Measurements from ENCODE around the gene NOL7. TPM values are rescaled to one million over a fixed set of nuclear protein-coding genes. Genes with fewer than 3 reads are reported as not detected.

The NOL7 gene
- total RNA-seq, 1 donor from 2014 or later = 67.4 TPM

GRCh38 chr6:13649393-13649792 lies 34.3 kb downstream of the NOL7 start:
- no peak for DNase-seq (ENCODE audit: low read depth, low spot score)

DNA sequence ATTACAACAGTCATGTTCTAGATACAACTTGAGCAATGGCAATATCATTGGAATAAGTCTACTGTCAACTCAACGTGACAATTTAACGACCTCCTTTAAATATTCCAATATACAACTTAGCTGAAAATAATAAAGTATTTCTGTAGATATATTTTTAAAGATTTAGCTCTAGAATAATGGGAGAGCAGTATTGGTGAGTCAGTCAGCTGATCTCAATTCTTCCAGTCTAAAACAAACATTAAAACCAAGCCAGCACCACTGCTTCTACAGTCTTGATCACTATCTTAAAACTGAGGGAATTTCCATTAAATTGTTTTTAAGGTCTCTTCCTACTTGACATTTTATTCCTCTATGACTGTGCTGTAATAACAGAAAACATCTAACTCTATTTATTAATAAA lies 38.2 kb downstream of the NOL7 start:
- DNase-seq (ENCODE audit: low read depth, low spot score) = peak; percentile 27

DNA sequence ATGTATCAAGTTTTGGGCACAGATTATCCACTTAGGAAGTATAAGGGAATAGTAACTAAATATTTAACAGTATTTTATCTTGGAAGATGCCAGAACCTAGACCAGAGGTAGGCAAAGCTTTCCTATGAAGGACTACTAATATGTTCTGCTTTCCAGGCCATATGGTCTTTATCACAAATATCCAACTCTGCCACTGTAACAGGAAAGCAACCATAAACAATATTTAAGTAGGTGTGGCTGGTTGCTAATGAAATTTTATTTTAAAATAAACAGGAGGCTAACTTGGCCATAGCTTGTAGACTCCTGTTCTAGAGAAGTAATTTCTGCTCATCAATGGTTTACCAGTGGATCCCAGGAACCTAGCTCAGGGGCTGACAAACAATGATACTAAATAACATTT lies 39.4 kb downstream of the NOL7 start:
- DNase-seq (ENCODE audit: low read depth, low spot score) = no peak

GRCh38 chr6:13655700-13656099 lies 40.6 kb downstream of the NOL7 start:
- no peak for DNase-seq (ENCODE audit: low read depth, low spot score)

DNA sequence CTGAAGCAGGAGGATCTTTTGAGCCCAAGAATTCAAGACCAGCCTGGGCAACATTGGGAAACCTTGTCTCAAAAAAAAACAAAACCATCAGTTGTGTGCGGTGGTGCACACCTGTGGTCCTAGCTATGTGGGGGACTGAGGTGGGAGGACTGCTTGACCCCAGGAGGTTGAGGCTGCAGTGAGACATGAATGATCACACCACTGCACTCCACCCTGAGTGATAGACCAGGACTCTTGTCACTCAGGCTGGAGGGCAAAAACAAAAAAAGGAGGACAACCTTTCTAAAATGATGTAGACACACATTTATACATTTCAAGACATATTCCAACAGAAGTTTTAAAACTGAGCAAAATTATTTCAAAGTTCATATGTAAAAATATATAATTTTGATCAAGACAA lies 45.1 kb downstream of the NOL7 start:
- DNase-seq (ENCODE audit: low read depth, low spot score) = no peak

- DNase-seq (ENCODE audit: low read depth, low spot score) = no peak
These were observed 45.8 kb downstream of the NOL7 start for GRCh38 chr6:13660893-13661292.

GRCh38 chr6:13661647-13662046 lies 46.5 kb downstream of the NOL7 start:
- DNase-seq (ENCODE audit: low read depth, low spot score) = no peak

GRCh38 chr6:13662651-13663334 lies 47.7 kb downstream of the NOL7 start:
- no peak for DNase-seq (ENCODE audit: low read depth, low spot score)

DNA sequence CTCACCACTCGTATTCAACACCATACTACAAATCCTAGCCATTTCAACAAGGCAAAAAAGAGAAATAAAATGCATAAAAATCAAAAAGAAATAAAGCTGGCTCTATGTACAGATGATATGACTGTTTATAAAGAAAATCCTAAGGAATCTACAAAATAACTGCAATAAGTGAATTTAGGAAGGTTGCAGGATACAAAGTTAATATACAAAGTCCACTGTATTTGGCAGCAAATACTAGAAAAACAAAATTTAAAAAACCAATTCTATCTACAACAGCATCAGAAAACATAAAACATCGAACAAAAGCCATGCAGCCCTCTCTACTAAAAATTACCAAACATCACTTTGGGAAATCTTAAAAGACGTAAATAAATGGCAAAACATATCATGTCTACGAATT lies 48.9 kb downstream of the NOL7 start:
- no peak for DNase-seq (ENCODE audit: low read depth, low spot score)

- DNase-seq (ENCODE audit: low read depth, low spot score) = no peak
These were observed 49.7 kb downstream of the NOL7 start for GRCh38 chr6:13664703-13665352.

DNA sequence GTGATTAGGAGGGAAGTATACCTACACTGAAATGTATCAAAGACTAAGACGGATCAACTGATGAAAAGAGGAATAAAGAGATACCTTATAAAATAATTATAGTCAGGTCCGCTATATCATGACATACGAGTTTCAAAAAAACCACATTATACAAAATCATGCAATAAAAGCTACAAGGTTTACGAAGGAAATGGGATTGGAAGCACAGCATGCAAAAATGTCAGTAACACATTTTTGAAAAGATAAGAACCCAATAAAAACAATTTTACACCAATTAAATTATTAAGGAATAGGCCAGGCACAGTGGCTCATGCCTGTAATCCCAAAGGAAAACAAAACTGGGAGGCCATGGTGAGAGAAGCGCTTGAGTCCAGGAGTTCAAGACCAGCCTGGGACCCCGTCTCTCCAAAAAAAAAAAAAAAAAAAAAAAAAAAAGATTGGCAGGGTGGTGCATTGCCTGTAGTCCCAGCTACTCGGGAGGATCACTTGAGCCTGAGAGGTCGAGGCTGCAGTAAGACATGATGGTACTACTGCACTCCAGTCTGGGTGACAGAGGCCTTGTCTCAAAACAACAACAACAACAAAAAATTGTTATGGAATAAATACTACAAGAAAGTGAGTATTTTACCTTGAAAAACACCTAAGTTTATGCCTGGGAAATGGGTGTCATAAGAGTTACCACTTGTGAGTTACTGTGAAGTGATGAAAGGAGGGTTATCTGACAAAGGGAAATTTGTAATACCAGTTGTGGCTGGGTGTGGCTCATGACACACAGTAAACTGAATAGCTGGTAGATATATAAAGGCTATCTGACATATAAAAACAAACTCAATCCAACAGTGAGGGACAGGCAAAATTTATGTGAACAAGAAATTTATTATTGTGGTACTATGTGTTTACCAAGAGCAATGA lies 51.3 kb downstream of the NOL7 start:
- DNase-seq (ENCODE audit: low read depth, low spot score) = no peak

DNA sequence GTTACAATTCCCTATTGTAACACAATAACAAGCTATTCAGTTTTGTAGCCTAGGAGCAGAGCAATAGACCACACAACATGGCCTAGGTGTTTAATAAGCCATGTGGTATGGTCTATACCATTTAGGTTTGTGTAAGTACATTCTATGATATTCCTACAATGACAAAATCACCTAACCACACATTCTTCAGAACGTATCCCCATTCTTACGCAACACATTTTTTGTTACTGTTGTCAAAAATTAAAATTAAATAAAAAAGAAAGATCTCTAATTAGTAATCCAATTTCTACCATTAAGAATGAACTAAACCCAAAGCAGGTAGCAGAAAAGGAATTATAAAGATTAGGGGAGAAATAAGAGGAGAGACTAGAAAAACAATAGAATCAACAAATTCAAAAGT lies 52.5 kb downstream of the NOL7 start:
- no peak for DNase-seq (ENCODE audit: low read depth, low spot score)

DNA sequence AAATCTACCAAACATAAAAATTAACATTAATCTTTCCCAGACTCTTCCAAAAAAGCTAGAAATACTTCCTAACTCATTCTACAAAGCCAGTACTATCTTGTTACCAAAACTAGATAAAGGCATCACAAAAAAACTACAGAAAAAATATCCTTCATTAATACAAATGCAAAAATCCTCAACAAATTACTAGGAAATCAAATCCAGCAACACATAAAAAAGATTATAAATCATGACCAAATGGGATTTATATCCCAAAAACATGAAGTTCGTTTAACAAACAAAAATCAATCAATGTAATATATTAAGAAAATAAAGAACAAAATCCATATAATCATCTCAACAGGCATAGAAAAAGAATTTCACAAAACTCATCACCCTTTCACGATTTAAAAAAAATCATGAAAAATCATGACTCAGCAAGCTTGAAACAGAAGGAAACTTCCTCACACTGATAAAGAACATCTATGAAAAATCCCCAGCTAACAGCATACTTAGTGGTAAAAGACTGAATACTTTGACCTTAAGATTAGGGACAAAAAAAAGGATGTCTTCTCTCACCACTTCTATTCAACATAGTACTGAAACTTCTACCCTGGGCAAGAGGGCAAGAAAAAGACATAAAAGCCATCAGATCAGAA lies 53.3 kb downstream of the NOL7 start:
- DNase-seq (ENCODE audit: low read depth, low spot score) = no peak

DNA sequence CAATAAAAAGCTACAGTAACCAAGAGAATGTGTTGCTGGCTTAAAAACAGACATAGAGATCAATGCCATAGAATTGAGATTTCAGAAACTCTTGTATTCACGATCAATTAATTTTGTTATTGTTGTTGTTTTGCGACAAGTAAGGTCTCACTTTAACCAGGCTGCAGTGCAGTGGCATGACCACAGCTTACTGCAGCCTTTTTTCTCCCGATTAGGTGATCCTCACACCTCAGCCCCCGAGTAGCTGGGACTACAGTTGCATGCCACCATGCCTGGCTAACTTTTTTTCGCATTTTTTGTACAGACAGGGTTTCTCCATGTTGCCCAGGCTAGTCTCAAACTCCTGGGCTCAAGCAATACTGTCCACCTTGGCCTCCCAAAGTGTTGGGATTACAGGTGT lies 54.3 kb downstream of the NOL7 start:
- no peak for DNase-seq (ENCODE audit: low read depth, low spot score)

Other genes with a start within 250 kb of the NOL7 start
- 37.7 and 47.2 TPM in 2 replicates for gene GFOD1, start 127.7 kb upstream of the NOL7 start, total RNA-seq
- gene SIRT5, start 40.7 kb upstream of the NOL7 start, total RNA-seq = 7.9 and 8.2 TPM in 2 replicates
- 23.1 and 24.6 TPM in 2 replicates for gene RANBP9, start 96.5 kb downstream of the NOL7 start, total RNA-seq
- gene MCUR1, start 199.2 kb downstream of the NOL7 start, total RNA-seq = 5.7 and 10.8 TPM in 2 replicates